Measurements from ENCODE around the gene CLPX.
A peak's percentile ranks its signal among the peaks of the same experiment; 100 is the strongest.
"Not testable (repeated sequence)": the region's sequence is repeated elsewhere in the genome, so short reads cannot be mapped to it uniquely, and the experiment has no call there.

The CLPX gene

GRCh38 chr15:65101891-65102708 is 83.0 kb downstream of the CLPX start:
- Histone ChIP-seq H3K79me1 (ENCODE audit: low read depth, low read length) (peaks cover 2% of the 10 kb centered on the region), H3K27me3 (ENCODE audit: control insufficient read depth in 3 of 3, insufficient read depth in 3 of 3, low read depth in 1 of 3, low read length in 3 of 3) (peaks cover 0 to 9% (median 0%) of the 10 kb centered on the region in 3 experiments), H2BK12ac (ENCODE audit: low read length) (no peak overlapping the region), H2BK5ac (ENCODE audit: low read length) (no peak overlapping the region), H3K36me3 (replicated peaks in 1 of 2; ENCODE audit: control insufficient read depth in 2 of 2, insufficient read depth in 2 of 2, low read length in 2 of 2) (peaks cover 4 to 54% of the 10 kb centered on the region in 2 donors), H3K4me2 (ENCODE audit: insufficient read depth, low read length, poor library complexity, severe bottlenecking) (peak overlapping the region; percentile 79), H3K9me3 (replicated peaks in 1 of 2; ENCODE audit: control insufficient read depth in 2 of 2, insufficient read depth in 1 of 2, low read depth in 1 of 2, low read length in 2 of 2) (no peaks in the 10 kb centered on the region), H3K23ac (ENCODE audit: low read depth, low read length, poor library complexity) (peak overlapping the region; percentile 82), H3K18ac (ENCODE audit: low read length) (peak overlapping the region; percentile 80), H3K4me1 (ENCODE audit: control insufficient read depth in 2 of 2, insufficient read depth in 1 of 2, low read depth in 1 of 2, low read length in 2 of 2) (peaks cover 0 to 3% of the 10 kb centered on the region in 2 donors), H4K91ac (ENCODE audit: low read depth, low read length, poor library complexity) (no peak overlapping the region), H2AK5ac (ENCODE audit: low read depth, low read length) (peak overlapping the region; percentile 61), H3K4ac (ENCODE audit: low read length) (no peak overlapping the region), H3K4me3 (ENCODE audit: low read length in 2 of 2) (peak overlapping the region in 1 of 2 donors; percentile 71), H3K14ac (ENCODE audit: low read length) (peak overlapping the region; percentile 86), H2BK120ac (ENCODE audit: low read depth, low read length) (no peak overlapping the region), H2AFZ (ENCODE audit: low read length) (no peak overlapping the region), H4K8ac (ENCODE audit: low read depth, low read length) (no peak overlapping the region), H3K27ac (replicated peaks; ENCODE audit: low read length) (no peak overlapping the region), H2BK15ac (ENCODE audit: low read length) (peak overlapping the region; percentile 60), H3K9ac (ENCODE audit: low read depth, low read length, poor library complexity) (peak overlapping the region; percentile 78)
- no peak for DNase-seq (ENCODE audit: low spot score)
- no CpG with 5 or more reads among the region's 75 CpGs for WGBS, 2 donors (ENCODE audit: extremely low coverage in 2 of 2, insufficient read length in 2 of 2, insufficient replicate concordance in 1 of 2)

GRCh38 chr15:65101411-65101890 is 83.7 kb downstream of the CLPX start:
- Histone ChIP-seq H4K91ac (ENCODE audit: low read depth, low read length, poor library complexity) (no peak overlapping the region), H3K9ac (ENCODE audit: low read depth, low read length, poor library complexity) (no peak overlapping the region), H3K27ac (replicated peaks; ENCODE audit: low read length) (no peak overlapping the region), H2BK120ac (ENCODE audit: low read depth, low read length) (no peak overlapping the region), H3K23ac (ENCODE audit: low read depth, low read length, poor library complexity) (no peak overlapping the region), H3K4ac (ENCODE audit: low read length) (no peak overlapping the region), H3K18ac (ENCODE audit: low read length) (peak overlapping the region; percentile 80), H2BK15ac (ENCODE audit: low read length) (no peak overlapping the region), H2AFZ (ENCODE audit: low read length) (no peak overlapping the region), H3K4me1 (ENCODE audit: control insufficient read depth in 2 of 2, insufficient read depth in 1 of 2, low read depth in 1 of 2, low read length in 2 of 2) (peaks cover 0 to 3% of the 10 kb centered on the region in 2 donors), H3K4me3 (ENCODE audit: low read length in 2 of 2) (peak overlapping the region in 1 of 2 donors; percentile 68), H2BK12ac (ENCODE audit: low read length) (no peak overlapping the region), H3K4me2 (ENCODE audit: insufficient read depth, low read length, poor library complexity, severe bottlenecking) (peak overlapping the region; percentile 79), H2BK5ac (ENCODE audit: low read length) (no peak overlapping the region), H3K14ac (ENCODE audit: low read length) (peak overlapping the region; percentile 31), H3K79me1 (ENCODE audit: low read depth, low read length) (peaks cover 2% of the 10 kb centered on the region), H2AK5ac (ENCODE audit: low read depth, low read length) (no peak overlapping the region), H3K27me3 (ENCODE audit: control insufficient read depth in 3 of 3, insufficient read depth in 3 of 3, low read depth in 1 of 3, low read length in 3 of 3) (peaks cover 0 to 9% (median 0%) of the 10 kb centered on the region in 3 experiments), H3K36me3 (replicated peaks in 1 of 2; ENCODE audit: control insufficient read depth in 2 of 2, insufficient read depth in 2 of 2, low read length in 2 of 2) (peaks cover 4 to 54% of the 10 kb centered on the region in 2 donors), H3K9me3 (replicated peaks in 1 of 2; ENCODE audit: control insufficient read depth in 2 of 2, insufficient read depth in 1 of 2, low read depth in 1 of 2, low read length in 2 of 2) (no peaks in the 10 kb centered on the region), H4K8ac (ENCODE audit: low read depth, low read length) (no peak overlapping the region)
- WGBS, 2 donors (ENCODE audit: extremely low coverage in 2 of 2, insufficient read length in 2 of 2, insufficient replicate concordance in 1 of 2): no CpG with 5 or more reads among the region's 9 CpGs
- DNase-seq (ENCODE audit: low spot score): peak; percentile 88

- no peak overlapping the region for H3K4ac ChIP-seq (ENCODE audit: low read length)
- no peak overlapping the region for H3K23ac ChIP-seq (ENCODE audit: low read depth, low read length, poor library complexity)
- no peak overlapping the region for H2BK120ac ChIP-seq (ENCODE audit: low read depth, low read length)
- DNase-seq (ENCODE audit: low spot score): no peak
- no peak overlapping the region for H2BK15ac ChIP-seq (ENCODE audit: low read length)
- H2BK5ac ChIP-seq (ENCODE audit: low read length): no peak overlapping the region
- H2AK5ac ChIP-seq (ENCODE audit: low read depth, low read length): no peak overlapping the region
- H4K8ac ChIP-seq (ENCODE audit: low read depth, low read length): no peak overlapping the region
- no peak overlapping the region for H2AFZ ChIP-seq (ENCODE audit: low read length)
- peaks cover 2% of the 10 kb centered on the region for H3K79me1 ChIP-seq (ENCODE audit: low read depth, low read length)
- no peak overlapping the region for H3K4me2 ChIP-seq (ENCODE audit: insufficient read depth, low read length, poor library complexity, severe bottlenecking)
- H3K14ac ChIP-seq (ENCODE audit: low read length): no peak overlapping the region
- H3K9me3 ChIP-seq (replicated peaks in 1 of 2; ENCODE audit: control insufficient read depth in 2 of 2, insufficient read depth in 1 of 2, low read depth in 1 of 2, low read length in 2 of 2): no peaks in the 10 kb centered on the region
- H3K4me1 ChIP-seq (ENCODE audit: control insufficient read depth in 2 of 2, insufficient read depth in 1 of 2, low read depth in 1 of 2, low read length in 2 of 2): peaks cover 0 to 3% of the 10 kb centered on the region in 2 donors
- no peak overlapping the region for H2BK12ac ChIP-seq (ENCODE audit: low read length)
- H3K27me3 ChIP-seq (ENCODE audit: control insufficient read depth in 3 of 3, insufficient read depth in 3 of 3, low read depth in 1 of 3, low read length in 3 of 3): peaks cover 0 to 9% (median 0%) of the 10 kb centered on the region in 3 experiments
- H3K18ac ChIP-seq (ENCODE audit: low read length): no peak overlapping the region
- peaks cover 4 to 45% of the 10 kb centered on the region in 2 donors for H3K36me3 ChIP-seq (replicated peaks in 1 of 2; ENCODE audit: control insufficient read depth in 2 of 2, insufficient read depth in 2 of 2, low read length in 2 of 2)
- H3K27ac ChIP-seq (replicated peaks; ENCODE audit: low read length): no peak overlapping the region
- H4K91ac ChIP-seq (ENCODE audit: low read depth, low read length, poor library complexity): no peak overlapping the region
- no peak overlapping the region for H3K4me3 ChIP-seq (ENCODE audit: low read length in 2 of 2)
- H3K9ac ChIP-seq (ENCODE audit: low read depth, low read length, poor library complexity): no peak overlapping the region
- WGBS, 2 donors (ENCODE audit: extremely low coverage in 2 of 2, insufficient read length in 2 of 2, insufficient replicate concordance in 1 of 2): no CpG with 5 or more reads among the region's 7 CpGs
Measured at GRCh38 chr15:65100442-65100841, 84.7 kb downstream of the CLPX start.

GRCh38 chr15:65099801-65100200 is 85.3 kb downstream of the CLPX start:
- not testable (repeated sequence) for H3K9ac ChIP-seq (ENCODE audit: low read depth, low read length, poor library complexity); H3K14ac ChIP-seq (ENCODE audit: low read length); H3K4me3 ChIP-seq (ENCODE audit: low read length in 2 of 2); H3K9me3 ChIP-seq (replicated peaks in 1 of 2; ENCODE audit: control insufficient read depth in 2 of 2, insufficient read depth in 1 of 2, low read depth in 1 of 2, low read length in 2 of 2); H3K79me1 ChIP-seq (ENCODE audit: low read depth, low read length); H3K18ac ChIP-seq (ENCODE audit: low read length); H3K4me1 ChIP-seq (ENCODE audit: control insufficient read depth in 2 of 2, insufficient read depth in 1 of 2, low read depth in 1 of 2, low read length in 2 of 2); H2BK120ac ChIP-seq (ENCODE audit: low read depth, low read length); DNase-seq (ENCODE audit: low spot score); H2BK15ac ChIP-seq (ENCODE audit: low read length); H3K23ac ChIP-seq (ENCODE audit: low read depth, low read length, poor library complexity); H2AK5ac ChIP-seq (ENCODE audit: low read depth, low read length); H3K4ac ChIP-seq (ENCODE audit: low read length); H4K8ac ChIP-seq (ENCODE audit: low read depth, low read length); H4K91ac ChIP-seq (ENCODE audit: low read depth, low read length, poor library complexity); H2BK12ac ChIP-seq (ENCODE audit: low read length); H2AFZ ChIP-seq (ENCODE audit: low read length); H2BK5ac ChIP-seq (ENCODE audit: low read length); H3K4me2 ChIP-seq (ENCODE audit: insufficient read depth, low read length, poor library complexity, severe bottlenecking); H3K27me3 ChIP-seq (ENCODE audit: control insufficient read depth in 3 of 3, insufficient read depth in 3 of 3, low read depth in 1 of 3, low read length in 3 of 3); H3K27ac ChIP-seq (replicated peaks; ENCODE audit: low read length)
- peaks cover 4 to 40% of the 10 kb centered on the region in 2 donors for H3K36me3 ChIP-seq (replicated peaks in 1 of 2; ENCODE audit: control insufficient read depth in 2 of 2, insufficient read depth in 2 of 2, low read length in 2 of 2)
- no CpG with 5 or more reads among the region's 10 CpGs for WGBS, 2 donors (ENCODE audit: extremely low coverage in 2 of 2, insufficient read length in 2 of 2, insufficient replicate concordance in 1 of 2)
